Gastroesophageal sphincter (tissue), 3 donors: ENCODE measurements around the gene AFF2.

Experiments
- CTCF ChIP-seq, 4 experiments: fragments of 200-600 bp in 2 of 4; fragments of 450-650 bp in 2 of 4; sonication (generic) in 1 of 4; IDR thresholded peaks; one replicate each; pipeline ENCODE4 v1.5.1; 2017 to 2019; ENCODE audit warnings: antibody characterized with exemption in 4 of 4, mild to moderate bottlenecking in 2 of 4, moderate library complexity in 2 of 4
- EP300 ChIP-seq: sonication (generic); formaldehyde crosslinking; IDR thresholded peaks from one replicate; pipeline ENCODE4 v1.6.1; 2017; ENCODE audit warnings: antibody characterized with exemption, mild to moderate bottlenecking
- POLR2A ChIP-seq, 2 donors: fragments of 450-650 bp; IDR thresholded peaks; one replicate each; pipeline ENCODE4 v1.6.1; 2017; ENCODE audit warnings: antibody characterized with exemption in 2 of 2, mild to moderate bottlenecking in 2 of 2, moderate library complexity in 1 of 2
- POLR2AphosphoS5 ChIP-seq: sonication (generic); formaldehyde crosslinking; IDR thresholded peaks from one replicate; pipeline ENCODE4 v1.6.1; 2017; ENCODE audit warnings: antibody characterized with exemption

GRCh38 chrX:149040873-149041535 lies 540.6 kb downstream of the AFF2 start:
- TF ChIP-seq CTCF (IDR thresholded peaks at IDR 0.05) (no peak), POLR2A (IDR thresholded peaks at IDR 0.05) (no peak), POLR2AphosphoS5 (no peak), EP300 (no peak)
